ENCODE measurements around the gene PLXNA4.

GRCh38 chr7:132203021-132203420 lies 373.2 kb downstream of the PLXNA4 start:
- no peak for TF ChIP-seq POLR2A (IDR thresholded peaks at IDR 0.05)
- TF ChIP-seq CTCF (IDR thresholded peaks at IDR 0.05 in 4 of 5, conservative IDR thresholded peaks at IDR 0.05 in 1 of 5) = no peak
